Thoracic aorta (tissue), 2 donors: ENCODE results near the gene PDE2A. TPM values are rescaled to one million over a fixed set of nuclear protein-coding genes. Genes with fewer than 3 reads are reported as not detected.

ENCODE experiments used
- ATAC-seq: fragments of 150-250 bp; one replicate; pipeline ENCODE4 v1.8.0; 2017; ENCODE audit warnings: low read depth; ENCODE audit not compliant: insufficient number of reproducible peaks, low FRiP score
- DNase-seq: peaks from one replicate; pipeline ENCODE4 v3.0.0-alpha.2; 2020; ENCODE audit warnings: low spot score
- H3K27ac ChIP-seq, 2 donors: fragments of 200-600 bp; sonication (generic); 1 replicate in 1 of 2; 2 replicates in 1 of 2; pipeline ENCODE4 v1.5.1; 2016; ENCODE audit warnings: mild to moderate bottlenecking in 2 of 2, moderate library complexity in 2 of 2
- H3K27me3 ChIP-seq: fragments of 200-600 bp; sonication (generic); replicated peaks from 2 replicates; pipeline ENCODE4 v1.6.0; 2016; ENCODE audit warnings: mild to moderate bottlenecking; ENCODE audit not compliant: insufficient read depth
- H3K36me3 ChIP-seq: fragments of 200-600 bp; sonication (generic); one replicate; pipeline ENCODE4 v1.5.1; 2016
- H3K4me1 ChIP-seq, 2 donors: fragments of 200-600 bp; sonication (generic); 1 replicate in 1 of 2; 2 replicates in 1 of 2; pipeline versions ENCODE4 v1.5.1 to v1.6.0; 2016; ENCODE audit warnings: low read depth in 2 of 2, mild to moderate bottlenecking in 1 of 2; ENCODE audit not compliant: control insufficient read depth in 1 of 2
- H3K4me3 ChIP-seq: fragments of 200-600 bp; sonication (generic); 2 replicates; pipeline ENCODE4 v1.5.1; 2016; ENCODE audit warnings: mild to moderate bottlenecking
- H3K9me3 ChIP-seq: fragments of 200-600 bp; sonication (generic); 2 replicates; pipeline ENCODE4 v1.5.1; 2016
- CTCF ChIP-seq: fragments of 200-600 bp; sonication (generic); IDR thresholded peaks from one replicate; pipeline ENCODE4 v1.5.1; 2019; ENCODE audit warnings: antibody characterized with exemption
- total RNA-seq, 2 donors: library from RNA; depleted of rRNA; stranded (reverse); fragments of >200 nt; gene quantifications; one replicate each; pipeline versions ENCODE4 v1.1.0 to v1.2.3, GENCODE V29; 2016

Gene PDE2A
- total RNA-seq, 2 donors from 2014 or later, result 28.1 to 37.1 TPM

DNA sequence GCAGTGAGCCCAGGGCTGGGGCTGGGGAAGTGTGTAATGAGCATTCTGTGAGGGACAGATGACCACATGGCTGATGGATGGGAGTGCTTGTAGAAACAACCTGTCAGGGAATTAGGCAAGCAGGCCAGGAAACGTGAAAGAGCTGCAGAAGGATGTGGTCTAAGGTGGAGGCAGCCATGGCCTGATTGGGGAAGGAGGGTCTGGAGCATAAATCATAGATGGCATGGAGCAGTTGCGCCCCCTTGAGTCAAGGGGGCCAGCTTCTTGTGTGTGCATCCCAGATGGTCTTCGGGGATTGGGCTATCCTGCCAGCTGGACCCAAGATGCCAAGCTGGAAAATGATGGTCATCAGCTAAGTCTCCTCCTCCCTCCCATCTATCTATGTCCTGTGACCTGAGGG lies 120.5 kb downstream of the PDE2A start:
- ATAC-seq, result no peak
- no peaks in the 10 kb centered on the region for H3K9me3 ChIP-seq
- H3K4me3 ChIP-seq, result no peak overlapping the region
- no peaks in the 10 kb centered on the region for H3K36me3 ChIP-seq
- no peak overlapping the region for H3K27ac ChIP-seq
- H3K4me1 ChIP-seq, result no peaks in the 10 kb centered on the region
- no peaks in the 10 kb centered on the region for H3K27me3 ChIP-seq
- no peak for TF ChIP-seq CTCF
- no peak for DNase-seq

DNA sequence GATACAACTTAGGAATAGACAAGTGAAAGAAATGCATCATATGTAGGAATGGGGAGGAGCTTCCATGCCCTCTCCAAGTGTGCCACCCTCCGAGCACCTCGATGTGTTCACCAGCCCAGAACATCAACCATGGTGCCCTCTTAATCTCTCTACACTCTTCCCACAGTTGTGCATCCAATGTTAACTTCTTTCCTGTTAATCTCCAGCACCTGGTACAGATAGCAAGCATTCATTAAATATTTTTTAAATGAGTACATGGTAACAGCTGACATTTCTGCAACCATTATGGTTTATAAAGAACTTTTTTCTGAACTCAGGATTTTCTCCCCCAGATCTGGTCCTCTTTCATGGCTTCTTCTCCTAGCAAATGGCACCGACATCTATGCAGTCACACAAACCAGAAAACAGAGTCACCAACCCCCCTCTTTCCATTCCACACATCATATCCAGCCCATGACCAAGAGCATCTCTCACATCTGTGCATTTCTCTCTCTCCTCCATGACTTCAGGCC lies 121.8 kb downstream of the PDE2A start:
- no peaks in the 10 kb centered on the region for H3K36me3 ChIP-seq
- no peaks in the 10 kb centered on the region for H3K4me1 ChIP-seq
- H3K9me3 ChIP-seq, result no peaks in the 10 kb centered on the region
- no peaks in the 10 kb centered on the region for H3K27me3 ChIP-seq
- ATAC-seq, result no peak
- TF ChIP-seq CTCF, result no peak
- no peak overlapping the region for H3K27ac ChIP-seq
- no peak overlapping the region for H3K4me3 ChIP-seq
- no peak for DNase-seq

GRCh38 chr11:72551571-72551970 lies 122.7 kb downstream of the PDE2A start:
- TF ChIP-seq CTCF, result no peak
- no peak overlapping the region for H3K4me3 ChIP-seq
- H3K4me1 ChIP-seq, result no peaks in the 10 kb centered on the region
- H3K9me3 ChIP-seq, result no peaks in the 10 kb centered on the region
- no peaks in the 10 kb centered on the region for H3K27me3 ChIP-seq
- H3K36me3 ChIP-seq, result no peaks in the 10 kb centered on the region
- H3K27ac ChIP-seq, result no peak overlapping the region
- no peak for DNase-seq
- no peak for ATAC-seq

GRCh38 chr11:72548463-72548862 lies 125.8 kb downstream of the PDE2A start:
- Histone ChIP-seq H3K36me3 (no peaks in the 10 kb centered on the region), H3K27ac (no peak overlapping the region), H3K4me3 (no peak overlapping the region), H3K27me3 (no peaks in the 10 kb centered on the region), H3K9me3 (no peaks in the 10 kb centered on the region), H3K4me1 (no peaks in the 10 kb centered on the region)
- DNase-seq, result no peak
- no peak for TF ChIP-seq CTCF
- ATAC-seq, result no peak

DNA sequence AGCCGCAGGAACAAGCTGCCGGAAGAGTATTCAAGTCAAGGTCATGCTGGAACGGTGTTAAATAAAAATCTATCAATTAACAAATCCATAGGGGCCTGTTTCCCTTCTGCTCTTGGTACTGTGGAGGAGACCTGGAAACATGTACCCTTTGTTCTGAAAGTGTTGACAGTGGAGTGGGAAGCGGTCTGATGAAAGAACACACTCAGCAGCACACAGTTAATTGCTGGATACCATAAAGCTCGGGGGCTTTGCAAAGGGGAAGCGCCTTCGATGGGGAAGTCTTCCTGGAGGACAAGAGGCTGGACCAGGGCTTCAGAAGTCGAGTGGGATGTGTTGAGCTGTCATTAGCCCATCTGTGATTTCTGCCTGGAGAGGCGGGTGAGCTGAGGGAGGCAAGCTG lies 127.4 kb downstream of the PDE2A start:
- Histone ChIP-seq H3K4me3 (no peak overlapping the region), H3K27me3 (no peaks in the 10 kb centered on the region), H3K27ac (no peak overlapping the region), H3K36me3 (no peaks in the 10 kb centered on the region), H3K4me1 (no peaks in the 10 kb centered on the region), H3K9me3 (no peaks in the 10 kb centered on the region)
- no peak for DNase-seq
- TF ChIP-seq CTCF, result no peak
- no peak for ATAC-seq
